HG03354 (cell line): ENCODE measurements around the gene SLC25A25.
"Not testable (repeated sequence)": the region's sequence is repeated elsewhere in the genome, so short reads cannot be mapped to it uniquely, and the experiment has no call there.

Experiments used
- ATAC-seq: cut with Tn5 transposase; IDR thresholded peaks from one replicate; pipeline ENCODE4 v1.9.1; 2021; ENCODE audit warnings: mild to moderate bottlenecking; ENCODE audit not compliant: unreplicated experiment, poor library complexity, severe bottlenecking

The SLC25A25 gene

GRCh38 chr9:128070874-128071273 lies 2.8 kb downstream of the SLC25A25 start:
- ATAC-seq, result no peak

- ATAC-seq, result not testable (repeated sequence)
These were observed 3.4 kb downstream of the SLC25A25 start for GRCh38 chr9:128071475-128071874.

- no peak for ATAC-seq
These were observed 4.4 kb downstream of the SLC25A25 start for GRCh38 chr9:128072144-128073021.

- no peak for ATAC-seq
These were observed 5.3 kb downstream of the SLC25A25 start for GRCh38 chr9:128073253-128073886.

- ATAC-seq, result no peak
These were observed 9.9 kb downstream of the SLC25A25 start for GRCh38 chr9:128077847-128078503.

GRCh38 chr9:128078504-128079434 lies 10.7 kb downstream of the SLC25A25 start:
- no peak for ATAC-seq

- ATAC-seq, result no peak
These were observed 12.2 kb downstream of the SLC25A25 start for GRCh38 chr9:128080206-128080605.

GRCh38 chr9:128081056-128081455 lies 13.0 kb downstream of the SLC25A25 start:
- no peak for ATAC-seq

GRCh38 chr9:128082151-128082550 lies 14.1 kb downstream of the SLC25A25 start:
- ATAC-seq, result no peak

GRCh38 chr9:128084746-128085145 lies 16.7 kb downstream of the SLC25A25 start:
- ATAC-seq, result no peak

- ATAC-seq, result no peak
These were observed 17.9 kb downstream of the SLC25A25 start for GRCh38 chr9:128085943-128086342.

GRCh38 chr9:128087262-128087661 lies 19.2 kb downstream of the SLC25A25 start:
- ATAC-seq, result no peak

GRCh38 chr9:128088253-128088945 lies 20.4 kb downstream of the SLC25A25 start:
- ATAC-seq, result no peak

GRCh38 chr9:128089299-128089698 lies 21.3 kb downstream of the SLC25A25 start:
- no peak for ATAC-seq

GRCh38 chr9:128091144-128091543 lies 23.1 kb downstream of the SLC25A25 start:
- ATAC-seq, result no peak

- no peak for ATAC-seq
These were observed 23.5 kb downstream of the SLC25A25 start for GRCh38 chr9:128091571-128091970.

GRCh38 chr9:128092199-128092977 lies 24.4 kb downstream of the SLC25A25 start:
- ATAC-seq, result no peak

GRCh38 chr9:128093011-128093410 lies 25.0 kb downstream of the SLC25A25 start:
- ATAC-seq, result no peak
